ENCODE results near the gene MYZAP.

The MYZAP gene

DNA sequence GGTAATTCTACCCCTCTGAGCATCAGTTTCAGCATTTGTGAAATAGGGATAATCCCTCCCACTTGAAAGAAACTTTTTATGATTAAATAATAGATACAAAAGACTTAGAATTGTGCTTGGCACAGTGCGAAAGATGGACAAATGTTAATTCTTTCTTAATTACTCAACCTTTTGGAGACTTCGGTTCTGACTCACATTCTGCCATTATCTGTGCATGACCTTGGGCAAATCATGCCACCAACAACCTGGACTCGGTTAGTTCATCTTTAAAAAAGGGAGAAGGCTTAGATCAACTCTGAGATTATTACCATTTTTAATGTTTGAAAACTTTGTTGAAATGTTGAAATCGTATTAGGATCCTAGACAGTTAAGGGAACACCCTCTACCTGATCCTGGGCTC is 74.2 kb downstream of the MYZAP start:
- no peak for DNase-seq

DNA sequence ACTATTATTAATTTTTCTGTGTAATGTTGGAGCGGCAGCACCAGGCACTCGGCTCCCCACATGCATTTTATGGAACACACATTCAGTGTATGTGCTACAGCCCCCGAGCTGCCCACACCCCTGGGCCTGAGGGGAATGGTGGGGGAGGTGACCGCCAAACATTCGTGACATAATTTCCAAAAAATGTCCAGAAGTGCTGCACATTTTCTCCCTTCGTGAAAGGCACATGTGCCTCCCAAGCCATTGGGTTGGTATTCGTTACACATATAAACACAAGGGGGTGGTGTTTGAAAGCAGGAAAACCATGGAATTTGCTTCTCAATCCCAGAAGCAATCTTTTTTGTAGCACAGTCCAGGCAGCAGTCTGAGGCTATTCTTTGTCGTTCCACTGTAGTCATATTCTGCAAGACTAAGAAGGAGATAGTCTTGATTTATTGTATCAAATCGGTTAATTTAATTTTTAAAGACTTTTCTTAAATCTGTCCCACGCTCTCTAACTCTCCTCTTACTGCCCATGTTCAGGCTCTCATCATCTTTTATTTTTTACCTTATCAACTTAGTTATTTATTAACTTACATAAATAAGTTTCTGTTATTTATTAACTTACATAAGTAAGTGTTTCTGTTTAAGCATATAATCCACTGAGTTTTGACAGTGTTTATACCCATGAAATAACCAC is 75.6 kb downstream of the MYZAP start:
- DNase-seq: peak; percentile 81

DNA sequence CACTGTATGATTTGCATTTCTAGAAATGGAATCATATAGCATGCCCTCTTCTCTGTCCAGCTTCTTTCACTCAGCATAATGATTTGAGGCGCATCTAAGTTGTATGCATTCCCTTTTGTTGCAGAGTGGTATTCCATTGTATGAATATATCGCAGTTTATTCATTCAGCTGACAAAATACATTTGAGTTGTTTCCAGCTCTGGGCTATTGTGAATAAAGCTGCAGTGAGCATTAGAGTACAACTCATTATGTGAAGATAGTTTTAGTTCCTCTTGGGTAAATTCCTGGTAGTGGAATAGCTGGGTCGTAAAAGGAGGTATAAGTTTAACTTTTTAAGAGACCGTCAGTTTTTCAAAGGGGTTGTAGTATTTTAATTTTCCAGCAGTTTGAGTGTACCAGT is 76.3 kb downstream of the MYZAP start:
- DNase-seq: no peak

DNA sequence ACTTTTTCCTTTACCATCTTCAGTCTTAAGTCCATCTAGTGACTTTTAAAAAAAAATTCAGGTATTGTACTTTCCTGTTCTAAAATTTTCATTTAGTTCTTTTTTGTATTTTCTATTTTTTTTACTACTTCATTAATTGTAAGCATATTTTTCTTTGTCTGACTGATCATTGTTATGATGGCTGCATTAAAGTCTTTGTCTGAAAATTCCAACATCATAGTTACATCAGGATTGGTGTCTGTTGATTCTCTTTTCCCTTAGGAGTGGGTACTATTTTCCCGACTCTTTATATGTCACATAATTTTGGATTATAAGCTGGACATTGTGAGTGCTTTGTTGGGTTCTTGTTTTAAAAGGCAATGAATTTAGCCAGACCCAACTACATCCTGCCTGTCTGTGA is 79.9 kb downstream of the MYZAP start:
- DNase-seq: no peak

DNA sequence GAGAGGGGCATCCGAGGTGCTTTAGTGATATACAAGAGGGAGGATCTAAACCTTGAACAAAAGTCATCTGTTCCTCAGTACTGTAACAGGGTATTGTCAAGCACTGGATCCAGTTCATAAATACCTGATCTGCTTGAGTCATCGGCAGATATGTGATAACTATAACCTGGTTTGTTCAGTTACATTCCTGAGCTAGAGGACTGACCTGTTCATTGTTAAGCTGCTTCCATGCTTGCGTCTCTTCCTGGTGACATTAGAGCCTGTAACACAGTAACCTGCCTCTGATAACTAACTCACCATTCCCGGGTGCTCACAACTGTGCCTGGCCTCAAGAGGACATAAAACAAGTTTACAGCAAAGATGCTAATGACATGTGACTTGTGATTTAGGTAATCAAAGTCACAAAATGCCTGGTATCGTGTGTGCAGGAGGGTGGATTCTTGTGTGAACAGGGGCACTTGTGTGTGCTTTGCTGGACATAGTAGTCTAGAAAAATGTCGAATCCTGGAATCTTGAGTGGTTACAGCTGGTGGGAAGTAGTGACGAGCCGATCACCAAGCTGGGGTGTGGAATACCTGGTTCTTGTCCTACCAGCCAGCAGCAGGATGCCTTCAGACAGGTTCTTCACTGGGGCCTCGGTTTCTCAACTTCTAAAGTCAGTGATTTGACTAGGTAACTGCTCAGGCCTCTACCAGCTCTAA is 83.9 kb downstream of the MYZAP start:
- DNase-seq: no peak

DNA sequence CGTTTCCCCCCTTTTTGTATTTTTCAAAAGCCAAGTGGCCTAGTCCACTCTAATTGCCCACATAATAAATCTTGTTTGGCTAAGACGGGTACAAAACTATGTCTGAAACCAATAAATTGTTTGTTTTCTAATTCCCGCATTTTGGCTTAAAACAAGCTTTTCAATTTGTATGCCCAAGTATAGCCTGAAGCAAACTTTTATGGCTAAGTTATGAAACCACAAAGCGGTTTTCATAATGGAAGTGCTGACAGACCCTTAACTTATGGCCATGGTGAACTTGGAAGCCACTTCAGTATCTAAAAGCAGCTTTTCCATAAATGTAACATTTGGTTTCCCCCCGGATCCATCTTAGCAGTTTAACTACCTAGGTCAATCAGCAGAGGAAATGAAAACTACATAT is 84.9 kb downstream of the MYZAP start:
- DNase-seq: peak; percentile 65

DNA sequence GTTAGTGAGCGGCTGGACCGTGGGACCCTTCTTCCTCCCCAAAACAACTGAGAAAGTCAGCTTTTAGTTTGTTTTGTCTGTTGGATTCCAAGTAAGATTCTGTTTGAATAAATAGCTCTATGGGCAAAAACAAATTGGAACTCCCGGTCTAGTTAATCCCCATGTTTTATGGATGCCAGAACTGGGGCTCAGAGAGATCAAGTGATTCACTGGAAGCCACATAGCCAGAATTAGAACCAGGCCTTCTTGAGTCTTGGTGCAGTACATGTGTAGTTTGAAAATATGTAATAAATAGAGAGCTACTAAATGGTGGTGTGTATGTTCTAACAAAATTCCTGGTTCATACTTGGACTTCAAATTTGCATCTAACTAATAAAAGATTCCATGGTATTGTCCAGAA is 85.5 kb downstream of the MYZAP start:
- DNase-seq: peak; percentile 28

DNA sequence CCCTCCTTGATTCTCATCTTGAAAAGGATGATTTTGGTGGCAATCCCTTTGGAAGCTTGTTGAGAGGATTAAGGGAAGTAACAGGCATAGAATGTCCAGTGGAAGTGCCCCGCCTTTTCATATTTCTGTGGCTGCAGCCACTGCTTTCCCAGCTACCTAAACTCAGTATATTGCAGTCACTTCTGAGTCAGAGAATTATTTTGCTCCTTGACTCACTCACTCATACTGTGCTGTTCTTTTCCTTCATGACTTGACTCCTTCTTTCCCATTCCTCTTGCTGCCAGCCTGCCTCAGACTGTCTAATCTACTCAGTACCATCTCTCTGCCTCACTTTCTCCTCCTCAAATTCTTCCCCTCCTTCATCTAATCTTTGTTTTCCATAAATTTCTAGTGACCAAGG is 88.3 kb downstream of the MYZAP start:
- peak; percentile 69 for DNase-seq

DNA sequence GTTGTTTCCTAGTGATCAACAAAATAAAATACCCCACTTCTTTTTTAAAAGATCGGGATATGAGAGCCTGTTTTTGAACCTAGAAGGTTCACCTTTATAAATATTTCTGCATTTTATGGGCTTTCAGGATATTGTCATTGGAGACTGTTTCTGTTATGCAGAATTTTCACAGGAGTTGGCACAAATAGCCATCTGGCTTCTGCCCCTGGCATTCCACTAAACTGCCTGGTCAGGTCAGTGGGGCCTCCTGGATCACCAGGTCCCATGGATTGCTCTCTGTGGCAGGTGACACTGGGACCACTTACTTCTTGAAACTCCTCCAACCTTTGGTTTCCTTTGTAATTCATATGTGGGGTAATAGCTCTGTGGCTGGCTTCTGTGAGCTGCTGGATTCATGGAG is 89.3 kb downstream of the MYZAP start:
- DNase-seq: no peak

DNA sequence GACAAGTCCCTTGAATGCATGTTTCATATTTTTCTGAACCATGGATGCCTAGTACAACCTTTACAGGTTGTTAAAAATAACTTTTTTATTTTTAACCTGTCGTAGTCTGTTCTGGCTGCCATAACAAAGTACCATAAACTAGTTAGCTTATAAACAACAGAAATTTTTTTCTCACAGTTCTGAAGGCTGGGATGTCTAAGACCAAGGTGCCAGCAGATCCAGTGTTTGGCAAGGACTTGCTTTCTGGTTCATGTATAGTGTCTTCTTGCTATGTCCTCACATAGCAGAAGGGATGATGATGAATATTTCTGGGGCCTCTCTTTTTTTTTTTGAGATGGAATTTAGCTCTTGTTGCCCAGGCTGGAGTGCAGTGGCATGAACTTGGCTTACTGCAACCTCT is 91.8 kb downstream of the MYZAP start:
- no peak for DNase-seq

DNA sequence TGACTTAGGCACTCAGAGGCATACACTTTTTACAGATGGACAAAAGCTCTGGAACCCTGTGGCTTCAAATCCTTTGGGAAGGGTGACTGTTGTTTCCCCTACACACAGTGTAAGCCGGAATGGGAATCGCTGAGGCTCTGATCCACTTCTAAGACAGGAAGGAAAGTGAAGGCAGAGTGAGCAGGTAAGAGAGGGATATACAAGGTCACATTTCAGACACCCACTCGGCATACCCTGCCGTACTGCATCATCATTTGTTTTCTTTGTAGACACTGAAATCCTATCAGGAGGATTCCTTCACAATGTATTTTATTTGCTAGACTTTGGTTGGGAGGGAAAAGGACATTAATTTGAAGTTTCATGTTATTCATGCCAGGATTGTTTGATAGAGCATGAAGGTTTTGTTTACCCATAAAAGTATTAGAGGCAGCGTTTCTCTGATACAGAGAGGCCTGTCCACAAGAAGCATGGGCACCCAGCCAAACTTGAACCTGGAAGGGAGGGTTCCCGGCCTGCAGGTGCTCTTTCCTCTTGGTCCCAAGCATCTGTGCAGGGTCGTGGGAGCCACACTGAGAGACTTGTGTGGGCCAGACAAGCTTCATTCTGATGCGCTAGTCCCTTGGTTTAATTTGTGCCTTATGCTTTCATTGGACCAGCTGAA is 92.9 kb downstream of the MYZAP start:
- DNase-seq: no peak

DNA sequence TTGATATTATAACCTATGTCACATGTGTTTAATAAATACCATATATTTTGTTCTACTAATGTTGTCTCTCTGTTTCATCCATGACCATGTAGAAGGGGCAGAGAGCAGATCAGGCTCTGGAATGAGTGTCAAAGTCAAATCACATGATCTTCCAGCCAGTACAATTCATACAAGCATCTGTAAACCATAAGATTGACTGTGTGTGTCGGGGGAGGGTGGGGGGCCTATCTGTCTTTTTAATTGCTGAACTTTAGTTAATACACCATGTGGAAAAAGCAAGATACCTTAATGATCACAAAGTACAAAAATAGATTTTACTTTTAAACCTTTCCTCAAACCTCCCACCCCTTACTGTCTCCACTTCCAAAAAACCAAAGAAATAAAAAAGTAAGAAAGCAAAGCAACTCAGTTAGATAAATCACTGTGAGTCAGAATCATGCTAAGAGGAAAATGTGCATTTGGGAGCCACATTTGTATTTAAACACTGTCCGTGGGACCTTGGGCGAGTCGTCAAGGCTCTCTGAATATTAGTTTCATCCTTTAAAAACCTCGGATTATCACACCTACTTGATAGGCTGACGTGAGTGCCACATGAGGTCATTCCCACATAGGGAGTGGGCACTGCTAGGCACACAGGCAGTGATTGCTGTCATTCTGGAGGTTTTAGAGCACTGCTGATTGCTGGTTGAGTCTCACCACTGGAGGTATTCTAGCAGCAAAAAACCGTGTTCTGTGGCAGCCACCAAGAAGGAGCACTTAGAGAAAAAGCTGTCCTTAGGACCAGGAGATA is 93.8 kb downstream of the MYZAP start:
- DNase-seq: no peak

DNA sequence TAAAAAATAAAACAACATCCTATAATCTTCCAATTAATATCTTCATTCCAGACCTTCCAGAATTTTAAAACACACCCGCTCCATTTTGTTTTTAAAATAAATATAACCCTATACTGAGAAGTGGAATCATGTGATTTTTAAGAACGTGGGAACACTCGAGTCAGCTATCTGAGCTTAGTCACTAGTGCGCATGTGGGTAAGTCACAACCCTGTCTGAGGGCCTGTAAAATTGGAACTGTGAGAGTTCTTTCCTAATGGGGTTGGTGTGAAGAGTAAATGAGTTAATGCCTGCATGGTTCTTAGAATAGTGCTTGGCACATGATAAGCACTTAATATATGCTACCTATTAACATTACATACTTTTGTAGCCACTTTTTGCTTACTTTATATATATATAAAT is 95.0 kb downstream of the MYZAP start:
- DNase-seq: no peak

DNA sequence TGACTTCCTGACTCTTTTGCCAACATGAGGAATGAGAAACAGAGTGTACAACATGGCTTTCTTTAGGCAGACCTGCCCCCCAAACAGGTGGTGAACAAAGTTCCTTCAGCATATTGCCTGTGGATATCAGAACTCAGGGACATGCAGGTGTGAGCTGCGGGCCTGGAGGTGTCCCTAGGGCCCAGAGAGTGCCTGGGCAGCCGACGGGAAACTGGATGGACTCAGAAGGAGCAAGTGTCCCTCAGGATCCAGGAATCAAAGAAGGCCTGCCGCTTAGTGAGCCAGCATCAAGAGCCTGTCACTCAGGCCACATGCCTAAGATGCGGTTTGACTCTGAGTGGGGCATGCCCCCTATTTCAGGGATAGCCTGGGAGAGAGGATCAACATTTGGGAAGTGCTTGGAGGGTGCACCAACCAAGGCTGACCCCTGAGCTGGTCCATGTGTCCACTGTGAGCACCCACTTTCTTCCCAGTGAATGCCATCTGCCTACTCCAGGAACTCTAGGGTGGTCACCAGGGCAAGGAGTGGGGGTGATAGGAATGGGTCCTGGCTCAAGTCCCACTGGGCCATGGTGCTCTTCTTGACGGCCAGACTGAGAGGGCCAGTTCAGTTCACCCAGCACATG is 98.8 kb downstream of the MYZAP start:
- DNase-seq: no peak

DNA sequence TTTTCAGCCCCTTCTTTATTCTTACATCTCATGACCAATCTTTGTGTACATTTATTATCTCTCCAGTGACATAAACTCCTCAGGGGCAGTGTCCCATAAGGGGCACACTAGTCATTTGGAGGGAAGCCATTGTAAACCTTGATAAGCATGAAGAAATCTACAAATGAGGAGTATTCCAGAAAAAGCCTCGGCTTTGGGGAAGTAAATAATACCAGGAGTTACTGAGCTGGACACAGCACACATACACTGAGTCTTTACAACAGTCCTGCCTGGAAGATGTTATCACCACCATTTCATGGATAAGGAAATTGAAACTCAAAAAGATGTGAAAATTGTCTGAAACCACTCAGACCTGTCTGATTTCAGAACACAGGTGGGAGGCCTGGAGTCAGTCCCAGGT is 99.4 kb downstream of the MYZAP start:
- DNase-seq: no peak

DNA sequence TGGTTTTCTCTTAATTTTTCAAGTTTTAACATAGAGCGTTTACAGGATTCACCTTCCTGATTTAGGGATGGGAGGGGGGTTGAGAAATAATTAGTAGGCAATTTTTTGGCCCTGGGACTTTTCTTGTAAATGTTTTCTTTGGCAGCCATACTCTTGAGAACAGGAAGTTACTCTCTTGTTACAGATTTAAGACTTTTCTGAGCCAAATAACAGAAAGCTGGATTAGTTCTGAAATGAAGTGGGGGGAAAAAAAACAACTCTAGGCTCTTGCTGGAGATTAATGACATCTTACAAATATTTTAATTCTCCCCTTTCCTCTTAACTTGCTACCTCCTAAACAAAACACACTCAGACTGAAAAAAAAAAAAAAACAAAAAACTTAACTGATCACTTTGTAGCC is 101.0 kb downstream of the MYZAP start:
- peak; percentile 67 for DNase-seq

DNA sequence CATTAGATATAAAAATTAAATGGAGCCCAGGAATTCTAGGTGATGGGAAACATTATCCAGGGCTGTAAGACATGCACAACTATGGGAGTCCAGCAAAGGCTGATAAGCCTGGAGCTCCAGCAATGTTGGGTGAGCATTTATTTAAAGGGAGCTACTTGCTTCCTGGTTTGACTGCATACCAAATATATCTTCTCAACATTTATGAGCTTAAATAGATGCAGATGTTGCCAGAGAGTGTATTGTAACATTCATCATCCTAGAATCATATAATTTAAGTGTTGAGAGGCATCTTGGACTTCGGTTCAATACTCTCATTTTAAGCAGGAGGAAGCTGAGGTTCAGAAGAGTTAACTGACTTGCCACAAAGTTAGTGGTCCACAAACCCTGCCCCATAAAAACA is 102.6 kb downstream of the MYZAP start:
- DNase-seq: peak; percentile 91

DNA sequence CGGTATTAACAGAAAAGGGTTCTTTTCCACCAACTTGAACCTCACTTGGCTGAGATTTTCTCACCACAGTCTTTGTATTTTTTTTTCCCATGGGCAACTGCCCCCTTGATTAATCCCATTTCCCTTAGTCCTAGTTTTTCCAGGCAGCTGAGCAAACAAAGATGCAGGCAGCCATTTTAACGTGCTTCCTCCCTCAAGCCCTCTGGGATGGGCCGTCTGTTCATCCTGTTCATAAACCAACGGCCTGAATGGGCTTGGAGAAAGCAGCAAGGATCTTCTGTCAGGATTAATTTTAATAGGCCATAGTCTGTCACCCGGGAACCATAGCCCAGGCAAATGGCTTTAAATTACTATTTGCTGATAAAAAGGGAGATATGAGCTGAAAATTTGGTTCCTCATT is 104.4 kb downstream of the MYZAP start:
- no peak for DNase-seq

DNA sequence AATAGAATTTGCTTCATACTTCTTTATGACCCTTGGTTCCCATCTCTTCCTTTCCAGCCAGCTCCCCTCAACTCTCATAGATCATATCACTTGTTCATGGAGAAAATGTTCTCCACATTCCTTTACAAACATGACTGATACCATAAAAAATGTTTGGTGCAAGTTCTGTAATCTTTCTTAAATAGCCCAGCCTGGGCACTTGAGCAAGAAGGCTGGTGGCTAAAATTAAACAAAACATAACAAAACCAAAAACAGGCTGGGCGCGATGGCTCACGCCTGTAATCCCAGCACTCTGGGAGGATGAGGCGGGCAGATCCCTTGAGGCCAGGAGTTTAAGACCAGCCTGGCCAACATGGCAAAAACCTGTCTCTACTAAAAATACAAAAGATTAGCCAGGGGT is 105.9 kb downstream of the MYZAP start:
- DNase-seq: peak; percentile 71

DNA sequence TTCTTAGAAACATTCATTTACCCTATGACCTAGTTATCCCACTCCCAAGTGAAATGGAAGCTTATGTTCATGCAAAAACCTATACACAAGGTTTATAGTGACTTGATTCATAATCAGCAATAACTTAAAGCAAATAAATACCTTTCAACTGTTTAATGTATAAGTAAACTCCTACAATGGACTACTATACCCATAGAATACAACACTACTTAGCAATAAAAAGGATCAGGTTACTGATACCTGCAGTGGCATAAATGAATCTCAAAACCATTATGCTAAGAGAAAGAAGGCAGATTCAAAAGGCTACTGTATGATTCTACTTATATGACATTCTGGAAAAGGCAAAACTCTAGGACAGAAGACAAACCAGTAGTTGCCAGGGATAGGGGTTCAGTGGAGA is 106.5 kb downstream of the MYZAP start:
- no peak for DNase-seq

DNA sequence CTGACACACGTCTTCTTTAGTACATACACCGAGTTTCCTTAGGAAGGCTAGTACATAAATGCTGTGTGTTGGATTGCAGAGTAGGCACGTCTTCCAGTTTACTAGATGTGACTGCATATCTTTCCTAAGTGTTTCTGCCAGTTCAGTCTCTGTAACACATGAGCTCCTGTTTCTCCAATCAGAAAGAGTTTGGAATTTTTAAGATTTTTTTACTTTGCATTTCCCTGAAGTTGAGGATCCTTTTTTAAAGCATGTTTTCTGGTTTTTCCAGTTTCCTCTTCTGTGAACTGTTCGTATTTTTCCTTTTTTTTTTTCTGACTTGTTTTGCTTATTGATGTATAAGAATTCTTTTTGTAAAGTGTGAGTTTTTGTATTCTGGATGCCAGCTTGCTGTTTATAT is 107.3 kb downstream of the MYZAP start:
- DNase-seq: no peak

DNA sequence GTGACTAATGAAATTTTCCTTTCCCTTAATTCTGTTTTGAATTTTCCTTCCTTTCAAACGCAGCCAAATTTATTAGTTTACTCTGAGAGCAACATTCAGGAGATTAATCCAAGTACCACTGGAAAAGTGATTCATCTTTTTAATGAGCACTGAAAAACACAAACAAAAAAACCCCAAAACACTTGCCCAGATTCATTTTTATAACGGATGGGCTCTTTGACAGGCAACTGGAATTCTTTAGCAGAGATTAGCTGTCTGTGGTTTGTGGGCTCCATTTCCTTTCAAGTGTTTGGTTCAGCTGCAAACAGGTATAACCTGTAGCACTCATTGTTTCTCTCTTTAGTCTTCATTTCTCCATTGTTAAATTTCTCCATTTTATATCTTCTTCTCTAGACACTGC is 111.7 kb downstream of the MYZAP start:
- DNase-seq: peak; percentile 40

DNA sequence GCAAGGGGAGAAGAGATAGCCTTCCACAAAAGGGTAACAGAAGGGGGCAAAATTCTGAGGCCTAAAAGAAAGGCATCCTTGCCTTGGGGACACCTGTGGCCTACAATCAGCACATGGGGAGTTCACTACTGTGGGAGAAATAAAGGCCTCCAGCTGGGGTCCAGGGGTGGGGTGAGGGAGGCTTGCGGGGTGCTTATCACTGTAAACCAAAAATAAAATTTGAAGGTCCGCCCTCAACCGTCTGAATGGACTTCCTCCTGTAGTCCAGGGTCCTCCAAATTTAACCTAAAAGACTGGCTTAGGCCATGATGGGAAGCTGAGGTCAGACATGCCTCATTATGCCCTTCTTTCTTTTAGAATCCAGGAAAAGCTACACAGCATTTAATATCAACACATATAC is 112.7 kb downstream of the MYZAP start:
- DNase-seq: no peak

Data from fibroblast of skin of right quadriceps (primary cell).